GM12875 (cell line): ENCODE data around the gene LILRA1.
A peak's percentile ranks its signal among the peaks of the same experiment; 100 is the strongest.
"Not testable (repeated sequence)": the region's sequence is repeated elsewhere in the genome, so short reads cannot be mapped to it uniquely, and the experiment has no call there.

Source experiments
- H3K4me3 ChIP-seq: one replicate; pipeline ENCODE4 v1.5.1; 2011; ENCODE audit warnings: low read depth, low read length, control low read depth
- CTCF ChIP-seq: IDR thresholded peaks from 2 replicates; pipeline ENCODE4 v1.5.1; 2011; ENCODE audit warnings: low read depth, mild to moderate bottlenecking, control low read depth, inconsistent platforms, low read length, moderate library complexity, borderline replicate concordance; ENCODE audit not compliant: insufficient read depth

Gene LILRA1

GRCh38 chr19:54572696-54573311 is 20.6 kb upstream of the LILRA1 start:
- TF ChIP-seq CTCF: no peak
- no peak overlapping the region for H3K4me3 ChIP-seq

GRCh38 chr19:54573330-54573872 is 20.0 kb upstream of the LILRA1 start, which contains the start of gene LILRA2:
TSS of gene LILRA2 (plus strand) at chr19:54573790. CDS start at chr19:54573879, 89 bp downstream.
- no peak for TF ChIP-seq CTCF
- peak within 1 kb of the TSS; percentile 37 for H3K4me3 ChIP-seq

- no peak overlapping the region for H3K4me3 ChIP-seq
- TF ChIP-seq CTCF: no peak
These were observed 19.4 kb upstream of the LILRA1 start for GRCh38 chr19:54574051-54574450.

GRCh38 chr19:54574527-54575056 is 18.8 kb upstream of the LILRA1 start:
- no peak overlapping the region for H3K4me3 ChIP-seq
- TF ChIP-seq CTCF: no peak

- H3K4me3 ChIP-seq: not testable (repeated sequence)
These were observed 18.2 kb upstream of the LILRA1 start for GRCh38 chr19:54575205-54575604.

- no peak for TF ChIP-seq CTCF
- no peak overlapping the region for H3K4me3 ChIP-seq
These were observed 16.9 kb upstream of the LILRA1 start for GRCh38 chr19:54576411-54576976.

- TF ChIP-seq CTCF: no peak
- no peak overlapping the region for H3K4me3 ChIP-seq
These were observed 16.1 kb upstream of the LILRA1 start for GRCh38 chr19:54577334-54577733.

- not testable (repeated sequence) for H3K4me3 ChIP-seq
These were observed 15.2 kb upstream of the LILRA1 start for GRCh38 chr19:54578268-54578667.
